CD4-positive, alpha-beta T cell treated with Interleukin-15 for 1 hour (primary cell): ENCODE measurements around the gene ZNF699.
"Not testable (repeated sequence)": the region's sequence is repeated elsewhere in the genome, so short reads cannot be mapped to it uniquely, and the experiment has no call there.

Source experiments
- DNase-seq: peaks from one replicate; pipeline ENCODE4 v3.0.0-alpha.2; 2020

Gene ZNF699

GRCh38 chr19:9309139-9309973 lies at the start of gene ZNF699:
ZNF699 (minus strand) TSS chr19:9309838; CDS start chr19:9305119, 4,719 bp downstream.
- peak; percentile 98 for DNase-seq

- DNase-seq: no peak
Measured at GRCh38 chr19:9354651-9355050, 45.0 kb upstream of the ZNF699 start.

GRCh38 chr19:9353011-9353410 lies 43.4 kb upstream of the ZNF699 start:
- no peak for DNase-seq

GRCh38 chr19:9352505-9352904 lies 42.9 kb upstream of the ZNF699 start:
- no peak for DNase-seq

GRCh38 chr19:9348671-9349070 lies 39.0 kb upstream of the ZNF699 start:
- no peak for DNase-seq

- no peak for DNase-seq
Measured at GRCh38 chr19:9348253-9348652, 38.6 kb upstream of the ZNF699 start.

- no peak for DNase-seq
Measured at GRCh38 chr19:9345005-9345404, 35.4 kb upstream of the ZNF699 start.

- no peak for DNase-seq
Measured at GRCh38 chr19:9342610-9343304, 33.1 kb upstream of the ZNF699 start.

- no peak for DNase-seq
Measured at GRCh38 chr19:9329999-9330398, 20.4 kb upstream of the ZNF699 start.

- DNase-seq: no peak
Measured at GRCh38 chr19:9324584-9324962, 14.9 kb upstream of the ZNF699 start.

GRCh38 chr19:9323919-9324583 lies 14.4 kb upstream of the ZNF699 start, which contains the start of gene ZNF559:
ZNF559 (plus strand) TSS chr19:9324179; CDS start chr19:9338550, 14,371 bp downstream.
- peak; percentile 96 for DNase-seq

GRCh38 chr19:9323557-9323918 lies 13.9 kb upstream of the ZNF699 start:
- peak; percentile 77 for DNase-seq

- not testable (repeated sequence) for DNase-seq
Measured at GRCh38 chr19:9322201-9322600, 12.6 kb upstream of the ZNF699 start.

- DNase-seq: not testable (repeated sequence)
Measured at GRCh38 chr19:9321756-9322155, 12.1 kb upstream of the ZNF699 start.

- DNase-seq: no peak
Measured at GRCh38 chr19:9321338-9321737, 11.7 kb upstream of the ZNF699 start.

- no peak for DNase-seq
Measured at GRCh38 chr19:9313756-9314155, 4.1 kb upstream of the ZNF699 start.

- no peak for DNase-seq
Measured at GRCh38 chr19:9309974-9310446, 372 bp upstream of the ZNF699 start.

GRCh38 chr19:9308091-9308770 lies 1.4 kb downstream of the ZNF699 start:
- DNase-seq: no peak

- no peak for DNase-seq
Measured at GRCh38 chr19:9306443-9306842, 3.2 kb downstream of the ZNF699 start.

GRCh38 chr19:9296336-9296735 lies 13.3 kb downstream of the ZNF699 start:
- no peak for DNase-seq

GRCh38 chr19:9295411-9295849 lies 14.2 kb downstream of the ZNF699 start:
- DNase-seq: no peak

GRCh38 chr19:9289231-9289884 lies 20.3 kb downstream of the ZNF699 start:
- DNase-seq: no peak
